Measurements from ENCODE around the gene SLC26A1.

DNA sequence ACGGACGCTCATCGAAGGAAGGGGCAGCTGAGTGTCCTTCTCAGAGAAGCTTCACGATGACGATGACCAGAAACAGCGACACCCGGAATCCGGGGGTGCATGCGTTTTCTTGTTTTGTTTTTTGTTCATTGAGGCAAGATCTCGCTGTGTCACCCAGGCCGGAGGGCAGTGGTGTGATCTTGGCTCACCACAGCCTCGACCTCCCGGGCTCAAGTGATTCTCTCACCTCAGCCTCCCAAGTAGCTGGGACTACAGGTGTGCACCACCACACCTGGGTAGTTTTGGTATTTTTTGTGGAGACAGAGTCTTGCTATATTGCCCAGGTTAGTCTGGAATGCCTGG is 39.7 kb downstream of the SLC26A1 start:
- TF ChIP-seq, protein P1, sequence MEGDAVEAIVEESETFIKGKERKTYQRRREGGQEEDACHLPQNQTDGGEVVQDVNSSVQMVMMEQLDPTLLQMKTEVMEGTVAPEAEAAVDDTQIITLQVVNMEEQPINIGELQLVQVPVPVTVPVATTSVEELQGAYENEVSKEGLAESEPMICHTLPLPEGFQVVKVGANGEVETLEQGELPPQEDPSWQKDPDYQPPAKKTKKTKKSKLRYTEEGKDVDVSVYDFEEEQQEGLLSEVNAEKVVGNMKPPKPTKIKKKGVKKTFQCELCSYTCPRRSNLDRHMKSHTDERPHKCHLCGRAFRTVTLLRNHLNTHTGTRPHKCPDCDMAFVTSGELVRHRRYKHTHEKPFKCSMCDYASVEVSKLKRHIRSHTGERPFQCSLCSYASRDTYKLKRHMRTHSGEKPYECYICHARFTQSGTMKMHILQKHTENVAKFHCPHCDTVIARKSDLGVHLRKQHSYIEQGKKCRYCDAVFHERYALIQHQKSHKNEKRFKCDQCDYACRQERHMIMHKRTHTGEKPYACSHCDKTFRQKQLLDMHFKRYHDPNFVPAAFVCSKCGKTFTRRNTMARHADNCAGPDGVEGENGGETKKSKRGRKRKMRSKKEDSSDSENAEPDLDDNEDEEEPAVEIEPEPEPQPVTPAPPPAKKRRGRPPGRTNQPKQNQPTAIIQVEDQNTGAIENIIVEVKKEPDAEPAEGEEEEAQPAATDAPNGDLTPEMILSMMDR (IDR thresholded peaks at IDR 0.05): no peak
- no peak for TF ChIP-seq EP300 (IDR thresholded peaks at IDR 0.05)
- no peak for TF ChIP-seq POLR2A (IDR thresholded peaks at IDR 0.05)

Data from suprapubic skin (tissue), 3 donors.